GM19372 (cell line): ENCODE results near the gene MAD1L1.

ENCODE experiments used
- ATAC-seq: cut with Tn5 transposase; IDR thresholded peaks from one replicate; pipeline ENCODE4 v1.9.1; 2021; ENCODE audit warnings: mild to moderate bottlenecking, low read depth, moderate library complexity; ENCODE audit not compliant: unreplicated experiment

Gene MAD1L1

DNA sequence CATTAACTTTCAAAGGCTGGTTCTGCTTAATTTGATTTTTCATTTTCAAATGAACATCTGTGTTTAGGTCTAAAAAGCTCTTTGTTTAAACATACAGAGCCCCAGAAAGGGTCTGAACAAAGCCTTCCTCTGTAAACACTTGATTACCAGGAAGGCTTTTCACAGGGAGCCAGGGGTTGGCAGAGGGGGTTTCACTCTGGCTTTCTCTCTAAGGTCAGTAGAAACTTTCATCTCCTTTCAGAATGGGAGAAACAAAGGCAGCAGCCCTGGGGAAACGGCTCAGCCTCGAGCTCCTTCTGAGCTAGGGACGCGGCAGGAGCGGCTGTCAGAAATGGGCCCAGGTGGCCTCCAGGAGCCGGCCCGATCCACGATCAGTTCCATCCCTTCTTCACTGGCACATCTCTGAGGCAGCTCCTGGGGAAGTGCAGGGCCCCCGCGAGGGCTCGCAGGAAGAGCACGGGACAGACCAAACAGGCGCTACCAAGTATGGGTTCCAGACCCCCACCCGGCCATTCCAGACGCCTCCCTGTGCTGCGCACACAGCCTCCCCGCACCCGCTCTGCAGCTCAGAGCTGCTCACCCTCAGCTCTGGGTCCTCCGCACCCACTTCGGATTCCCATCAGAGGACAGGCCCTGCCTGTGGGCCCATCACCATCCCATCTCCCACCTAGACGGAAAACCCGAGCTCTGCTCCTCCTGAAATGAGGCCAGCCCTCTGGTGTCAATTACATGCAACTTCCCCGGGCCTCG, 124.1 kb downstream of the MAD1L1 start:
- ATAC-seq = no peak

DNA sequence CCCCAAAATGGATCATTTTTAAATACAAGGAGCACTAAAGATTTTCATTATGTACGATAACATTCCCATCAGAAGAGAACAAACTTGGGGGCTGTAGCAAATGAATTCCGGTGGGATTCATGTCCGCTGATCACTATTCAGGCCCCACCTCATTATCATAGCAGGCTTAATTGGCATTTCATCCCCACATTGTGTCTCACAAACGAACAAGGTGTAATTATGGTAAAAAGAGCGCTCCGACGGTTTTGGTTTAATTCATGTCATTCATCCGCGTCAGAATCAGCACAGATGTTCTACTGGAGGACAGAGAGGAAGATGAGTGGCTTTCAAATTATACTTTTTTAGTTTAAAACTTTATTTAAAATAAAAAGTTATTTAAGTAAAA, 124.7 kb downstream of the MAD1L1 start:
- no peak for ATAC-seq

DNA sequence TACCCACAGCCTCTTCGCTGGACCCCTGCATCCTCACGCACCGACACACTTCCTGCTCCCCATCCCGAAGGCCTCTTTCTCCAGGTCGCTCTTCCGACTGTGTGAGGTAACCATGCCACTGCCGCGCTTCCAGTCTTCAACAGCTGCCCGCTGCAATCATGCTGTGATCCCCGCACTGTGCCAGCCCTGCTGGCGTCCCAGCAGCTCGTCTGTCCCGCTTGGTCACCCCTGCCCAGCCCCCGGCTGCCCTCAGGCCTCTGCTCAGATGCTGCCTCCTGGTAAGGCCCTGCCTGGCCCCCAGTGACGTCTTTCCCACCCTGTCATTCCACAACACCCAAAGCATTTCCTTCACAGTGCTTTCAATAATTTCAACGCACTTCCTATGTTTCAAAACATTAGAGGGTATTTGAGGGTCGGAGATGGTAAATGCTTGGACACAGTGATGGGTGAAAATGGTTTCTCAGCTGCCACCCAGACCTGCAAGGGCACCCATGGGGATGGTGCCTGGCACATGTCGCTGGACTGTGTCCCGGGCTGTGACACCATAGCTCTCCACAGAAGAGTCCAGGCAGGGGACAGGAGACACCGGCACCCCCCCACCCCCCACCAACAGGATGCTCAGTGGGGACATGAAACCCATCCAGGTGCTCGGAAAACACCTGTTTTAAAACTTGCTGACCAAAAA, 125.2 kb downstream of the MAD1L1 start:
- no peak for ATAC-seq

DNA sequence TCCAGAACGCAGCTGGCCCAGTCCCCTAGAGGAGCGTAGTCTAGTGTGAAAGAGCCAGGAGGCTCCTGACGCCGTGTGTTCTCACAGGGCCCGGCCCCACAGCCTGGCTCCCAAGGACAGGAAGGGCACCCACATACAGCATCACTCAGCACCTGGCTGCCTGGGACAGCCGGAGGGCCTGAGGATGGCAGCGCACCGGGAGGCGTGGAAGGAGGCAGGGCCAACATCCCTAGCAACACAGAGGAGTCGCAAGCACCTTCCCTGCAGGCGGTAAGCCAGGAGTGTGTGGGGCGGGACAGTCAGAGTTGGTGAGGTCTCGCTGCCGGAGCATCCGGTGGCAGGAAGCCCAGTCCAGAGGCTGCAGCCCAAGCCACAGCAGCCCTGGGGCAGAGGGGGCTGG, 125.8 kb downstream of the MAD1L1 start:
- ATAC-seq = no peak

DNA sequence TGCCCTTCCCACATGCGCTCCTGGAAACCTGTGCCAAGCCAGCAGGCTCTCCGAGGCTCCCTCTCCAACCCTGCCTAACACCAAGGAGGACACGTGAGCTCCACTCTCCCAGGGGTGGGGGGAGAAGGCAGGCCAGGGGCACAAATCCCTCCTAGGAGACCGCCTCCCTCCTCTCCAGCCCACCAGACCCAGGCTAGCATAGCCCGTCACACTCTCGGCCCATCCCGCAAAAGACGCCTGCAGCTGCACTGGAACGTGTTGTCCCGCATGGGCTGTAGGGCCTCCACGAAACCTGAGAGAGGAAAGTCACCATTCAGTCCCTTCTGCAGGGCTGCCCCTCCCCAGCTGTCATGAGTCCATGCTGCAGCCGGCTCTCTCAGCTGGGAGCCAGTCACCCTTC, 126.3 kb downstream of the MAD1L1 start:
- ATAC-seq = no peak

DNA sequence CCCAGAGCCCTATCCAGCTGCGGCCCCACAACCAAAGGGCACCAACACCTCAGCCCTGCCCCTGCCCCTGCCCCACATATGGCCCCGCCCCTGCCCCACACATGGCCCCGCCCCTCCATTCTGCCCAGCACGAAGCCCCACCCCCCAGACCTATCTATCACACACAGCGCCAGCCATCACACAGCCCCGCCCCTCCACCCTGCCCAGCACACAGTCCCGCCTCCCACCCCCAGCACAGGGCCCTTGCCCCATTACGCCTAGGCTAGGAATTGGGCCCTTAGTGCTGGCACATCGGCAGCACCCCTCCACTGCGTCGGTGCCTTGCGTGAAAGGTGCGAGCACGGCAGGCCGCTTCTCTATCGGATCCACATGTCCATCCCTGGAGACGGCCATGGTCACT, 126.8 kb downstream of the MAD1L1 start:
- no peak for ATAC-seq

DNA sequence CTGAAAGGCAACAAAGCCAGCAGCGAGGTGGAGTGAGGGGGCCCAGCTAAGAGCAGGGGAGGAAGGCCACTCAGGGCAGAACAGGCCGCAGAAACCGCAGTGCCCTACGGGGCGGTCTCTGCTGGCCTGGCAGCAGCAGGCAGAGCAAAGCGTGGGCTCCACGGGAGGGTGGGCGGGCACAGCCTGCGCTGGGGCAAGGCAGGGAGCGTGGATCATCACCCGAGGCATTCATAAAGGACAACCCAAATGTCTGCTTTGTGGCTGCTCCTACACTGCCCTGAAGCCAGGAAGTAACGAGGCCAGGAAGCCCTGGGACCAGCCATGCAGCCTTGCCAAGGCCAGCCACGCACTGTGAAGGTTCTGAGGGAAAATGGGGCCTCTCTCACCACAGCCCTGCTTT, 127.5 kb downstream of the MAD1L1 start:
- no peak for ATAC-seq

DNA sequence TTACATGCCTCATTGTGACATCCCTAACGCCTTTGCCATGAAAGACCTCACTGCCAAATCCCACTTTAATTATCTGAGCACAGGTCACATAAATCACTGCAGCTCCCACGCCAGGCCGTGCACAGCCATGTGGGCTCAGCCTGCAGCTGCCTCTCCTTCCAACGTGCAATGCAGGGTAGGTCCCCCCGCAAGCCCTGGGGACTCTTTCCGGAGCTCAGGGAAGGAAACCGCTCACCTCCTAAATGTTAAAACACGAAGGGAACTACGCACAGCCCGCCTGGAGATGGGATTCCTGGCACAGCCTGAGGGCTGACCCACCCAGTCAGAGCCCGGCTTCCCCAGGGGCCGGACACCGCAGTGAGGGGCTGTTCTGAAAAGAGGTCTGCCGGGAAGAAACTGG, 128.0 kb downstream of the MAD1L1 start:
- ATAC-seq = no peak

DNA sequence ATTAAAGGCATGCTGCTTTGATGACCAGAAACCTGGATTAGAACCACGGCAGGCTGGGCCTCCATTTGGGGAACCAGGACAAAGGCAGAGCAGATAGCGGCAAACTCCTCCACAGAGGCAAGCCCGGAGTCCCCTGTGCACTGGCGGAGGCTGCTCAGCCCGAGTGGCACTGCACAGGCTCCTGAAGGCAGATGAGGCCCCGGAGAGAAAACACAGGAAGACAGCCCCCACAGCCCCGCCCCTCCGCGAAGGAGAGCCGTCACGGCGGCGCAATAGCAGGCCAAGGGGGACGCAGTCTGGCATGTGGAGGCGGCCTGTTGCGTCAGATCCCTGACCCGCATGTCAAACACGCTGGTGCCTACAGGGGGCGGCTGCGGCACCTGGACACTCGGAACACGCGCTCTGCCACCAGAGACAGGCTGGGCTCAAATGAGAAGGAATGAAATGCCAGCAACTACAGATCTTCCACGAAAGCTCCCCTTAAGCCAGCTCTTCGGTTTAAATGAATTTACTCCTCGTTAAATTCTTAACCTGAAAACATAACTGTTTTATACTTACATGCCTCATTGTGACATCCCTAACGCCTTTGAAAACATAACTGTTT, 128.5 kb downstream of the MAD1L1 start:
- ATAC-seq = peak; percentile 61

DNA sequence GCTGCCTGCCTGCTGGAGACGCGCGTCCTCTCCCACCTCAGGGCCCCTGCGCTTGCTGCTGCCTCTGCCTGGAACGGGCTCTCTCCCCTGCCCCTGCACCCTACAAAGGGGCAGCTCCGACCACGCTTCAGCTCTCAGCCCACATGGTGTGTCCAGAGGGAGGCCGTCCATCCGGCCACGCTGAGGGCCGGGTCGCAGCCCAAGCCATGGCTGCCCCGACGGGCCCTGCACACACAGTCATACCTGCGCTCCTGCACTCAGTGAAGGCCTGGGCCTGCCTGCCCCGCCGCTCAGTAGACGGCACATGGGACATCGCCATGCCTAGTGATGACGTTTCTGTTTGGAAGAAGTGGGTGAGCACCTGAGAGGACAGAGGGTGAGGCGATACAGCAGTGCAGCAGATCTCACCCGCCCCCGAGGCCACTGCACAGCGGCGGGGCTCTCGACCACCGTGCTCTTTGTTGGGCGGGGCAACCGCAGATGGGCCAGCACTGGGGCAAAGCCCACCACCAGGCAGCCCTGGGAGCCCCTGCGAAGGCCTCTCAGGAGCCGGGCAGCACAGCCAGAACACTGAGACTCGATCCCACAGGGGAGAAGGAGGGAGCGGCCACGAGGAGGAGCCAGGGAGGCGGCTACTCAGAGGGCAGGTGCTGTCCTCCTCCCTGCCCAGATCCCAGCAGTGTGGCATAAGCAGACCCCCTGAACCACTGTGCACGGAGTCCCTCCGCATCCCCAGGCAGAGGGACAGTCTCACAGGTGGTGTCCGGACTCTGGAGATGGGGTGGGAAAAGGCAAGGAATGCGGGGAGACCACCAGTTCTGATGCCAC, 129.5 kb downstream of the MAD1L1 start:
- ATAC-seq = no peak

DNA sequence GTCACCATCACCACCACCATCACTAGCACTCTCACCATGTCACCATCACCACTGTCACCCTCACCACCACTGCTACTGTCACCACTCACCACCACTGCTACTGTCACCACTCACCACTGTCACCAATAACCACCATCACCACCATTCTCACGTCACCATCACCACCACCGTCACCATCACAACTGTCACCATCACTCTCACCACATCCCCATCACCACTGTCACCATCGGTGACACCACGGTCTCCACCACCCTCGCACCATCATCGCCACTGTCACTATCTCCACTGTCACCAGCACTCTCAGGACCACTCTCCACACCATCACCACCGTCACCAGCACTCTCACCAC, 130.4 kb downstream of the MAD1L1 start:
- ATAC-seq = no peak

DNA sequence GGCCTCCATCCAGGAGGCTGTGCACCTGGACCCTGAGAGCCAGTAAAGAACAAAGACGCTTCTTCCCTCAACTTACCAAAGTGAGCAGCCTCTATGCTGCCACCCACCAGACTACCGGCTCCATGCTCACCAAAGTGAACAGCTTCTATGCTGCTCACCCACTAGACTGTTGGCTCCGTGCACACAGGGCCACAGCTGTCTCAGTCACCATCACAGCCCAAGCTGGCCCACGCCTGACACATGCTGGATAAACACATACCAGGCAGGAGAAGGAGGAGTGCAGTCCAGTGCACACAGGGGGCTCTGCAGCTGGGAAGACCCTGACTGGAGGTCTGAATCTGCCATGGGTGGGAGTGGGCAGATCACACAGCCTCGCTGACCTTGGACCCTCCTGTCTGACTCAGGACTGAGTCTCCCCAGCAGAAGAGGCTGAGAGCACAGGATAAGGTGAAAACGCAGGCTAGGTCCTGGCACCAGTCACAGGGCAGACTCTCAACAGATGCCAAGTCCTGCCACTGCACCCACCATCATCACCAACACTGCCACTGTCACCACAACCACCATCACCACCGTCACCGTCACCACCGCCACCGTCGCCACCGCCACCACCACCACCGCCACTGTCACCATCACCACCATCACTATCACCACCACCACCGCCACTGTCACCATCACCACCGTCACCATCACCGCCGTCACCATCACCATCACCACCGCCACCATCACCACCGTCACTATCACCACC, 130.9 kb downstream of the MAD1L1 start:
- ATAC-seq = no peak

DNA sequence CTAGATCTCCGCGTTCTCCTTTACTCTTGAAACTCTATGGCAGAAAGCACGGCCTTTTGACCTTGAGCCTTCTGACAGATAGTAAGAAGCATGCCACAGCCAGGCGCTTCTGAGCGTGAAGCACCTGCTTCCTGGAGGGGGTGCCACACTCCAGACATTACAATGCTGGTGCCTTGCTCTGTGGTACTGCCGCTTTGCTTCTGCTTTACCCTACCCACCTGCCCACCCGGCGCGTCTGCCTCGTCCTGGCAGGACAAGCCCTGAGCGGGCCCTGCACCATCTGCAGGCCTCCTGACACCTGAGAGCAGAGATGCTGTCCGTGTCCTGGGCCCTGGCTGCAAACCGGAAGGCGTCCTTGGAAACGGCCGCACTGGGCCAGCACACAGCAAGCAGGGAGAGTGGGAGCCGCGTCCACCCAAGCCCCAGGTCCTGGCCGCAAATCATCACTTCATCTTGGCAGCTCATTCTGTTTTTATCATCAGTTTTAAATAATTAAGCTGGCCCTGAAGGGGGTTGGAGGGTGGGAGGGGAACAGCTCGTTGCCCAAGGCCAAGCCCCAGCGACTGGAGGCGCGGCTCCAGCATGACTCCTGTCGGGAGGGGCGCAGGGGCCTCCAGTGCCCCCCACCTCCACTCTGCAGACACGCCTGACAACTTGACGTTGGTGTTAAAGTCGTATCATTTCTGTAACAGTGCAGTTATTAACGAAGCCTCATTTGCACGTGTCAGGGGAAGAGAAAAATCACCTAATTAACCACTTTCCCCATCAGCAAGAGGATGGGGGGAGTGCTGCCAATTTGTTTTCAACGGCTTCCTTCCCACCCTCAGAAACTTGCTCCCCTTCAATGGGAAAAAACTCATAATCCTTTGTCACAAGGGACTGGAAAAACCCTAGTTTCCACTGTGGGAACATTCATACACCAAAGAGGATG, 132.2 kb downstream of the MAD1L1 start:
- ATAC-seq = no peak

DNA sequence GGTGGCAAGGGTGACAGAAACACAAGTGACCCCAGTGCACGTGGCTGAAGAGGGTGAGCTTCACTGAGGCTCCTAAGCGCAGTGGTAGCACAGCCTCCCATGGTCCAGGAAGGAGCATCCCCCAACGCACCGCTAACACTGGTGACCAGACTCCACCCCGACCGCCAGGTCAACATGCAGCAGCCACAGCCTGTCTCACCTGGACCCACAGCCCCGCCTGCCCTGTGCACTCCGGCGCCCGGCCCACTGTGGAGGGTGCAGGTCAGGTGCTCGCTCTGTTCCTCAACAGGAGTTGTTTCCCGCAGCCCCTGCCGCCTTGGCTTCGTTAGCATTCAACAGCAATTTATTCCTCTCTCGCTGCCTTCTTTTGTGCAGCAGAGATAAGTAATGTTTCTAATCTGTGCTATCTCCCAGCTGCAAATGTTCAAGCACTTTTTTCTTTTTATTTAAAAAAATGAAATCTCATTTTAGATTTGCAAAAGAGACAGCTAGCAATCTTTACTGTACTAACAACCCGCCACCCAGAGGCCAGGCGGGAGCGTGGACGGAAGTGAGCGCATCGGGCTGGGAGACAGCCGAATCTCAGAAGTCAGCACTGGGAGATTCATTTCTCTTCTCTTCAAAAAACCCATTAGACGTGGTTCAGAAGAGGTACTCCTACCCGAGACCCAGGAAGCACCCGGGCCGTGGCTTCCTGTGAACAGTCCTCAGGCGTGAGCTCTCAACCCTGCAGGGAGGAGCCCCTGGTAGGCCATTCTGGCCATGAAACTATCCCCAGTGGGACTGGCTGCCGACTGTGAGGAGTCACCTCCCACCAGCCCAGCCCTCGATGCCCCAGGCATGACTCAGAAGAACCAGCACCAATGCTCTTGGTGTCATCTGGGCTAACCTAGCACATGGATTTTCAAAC, 133.4 kb downstream of the MAD1L1 start:
- ATAC-seq = no peak

DNA sequence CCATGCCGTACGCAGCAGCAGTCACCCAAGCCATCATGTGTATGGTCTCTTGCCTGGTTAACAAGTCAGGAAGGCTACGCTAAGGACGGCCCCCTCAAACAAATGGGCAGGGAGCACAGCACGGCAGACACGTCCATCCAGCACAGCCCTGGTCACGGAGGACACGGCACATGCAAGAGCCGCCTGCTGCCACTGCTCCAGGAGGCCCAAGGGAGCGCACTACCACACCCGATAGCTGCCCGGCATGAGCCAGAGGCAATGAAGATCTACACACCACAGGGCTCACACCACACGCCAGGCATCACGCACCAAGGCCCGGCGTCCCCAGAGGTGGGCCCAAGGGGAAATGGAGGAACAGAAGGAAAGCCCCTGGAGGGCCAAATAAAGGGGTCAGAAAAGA, 134.2 kb downstream of the MAD1L1 start:
- ATAC-seq = no peak

DNA sequence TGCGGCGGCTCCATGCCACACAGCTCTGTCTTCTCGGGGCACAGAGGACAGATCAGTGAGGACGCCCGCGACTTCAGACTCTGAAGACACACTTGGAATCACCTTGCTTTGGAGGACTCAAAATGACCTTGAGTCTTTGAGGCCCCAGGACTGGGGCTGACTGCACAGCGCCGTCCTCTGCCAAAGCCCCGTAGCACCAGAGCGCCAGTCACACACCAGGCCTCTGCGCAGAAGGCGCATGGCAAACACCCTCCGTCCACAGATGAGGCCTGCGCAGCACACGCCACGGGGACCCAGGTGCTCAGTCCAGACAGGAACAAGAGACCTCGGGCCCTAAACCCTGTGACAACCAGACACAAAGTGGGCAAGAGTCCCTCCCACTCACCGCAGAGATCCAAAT, 134.7 kb downstream of the MAD1L1 start:
- no peak for ATAC-seq

DNA sequence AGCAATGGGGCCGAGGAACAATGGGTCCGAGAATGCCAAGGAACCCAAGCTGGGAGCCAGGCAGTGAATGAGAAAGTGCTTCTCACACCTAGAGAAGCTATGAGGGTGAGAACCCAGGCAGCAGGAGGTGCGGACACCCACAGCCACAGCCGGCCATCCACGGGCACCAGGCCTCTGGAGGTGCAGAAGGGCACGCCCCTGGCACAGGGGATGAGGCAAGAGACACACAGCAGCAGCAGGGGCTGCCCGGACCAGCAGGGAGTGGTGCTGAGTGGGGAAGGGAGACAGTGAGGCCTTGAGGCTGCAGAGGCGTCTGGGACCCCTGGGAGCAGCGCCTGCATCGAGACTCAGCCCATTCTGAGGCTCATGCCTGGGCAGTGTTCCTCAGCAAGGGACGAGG, 135.3 kb downstream of the MAD1L1 start:
- ATAC-seq = no peak

DNA sequence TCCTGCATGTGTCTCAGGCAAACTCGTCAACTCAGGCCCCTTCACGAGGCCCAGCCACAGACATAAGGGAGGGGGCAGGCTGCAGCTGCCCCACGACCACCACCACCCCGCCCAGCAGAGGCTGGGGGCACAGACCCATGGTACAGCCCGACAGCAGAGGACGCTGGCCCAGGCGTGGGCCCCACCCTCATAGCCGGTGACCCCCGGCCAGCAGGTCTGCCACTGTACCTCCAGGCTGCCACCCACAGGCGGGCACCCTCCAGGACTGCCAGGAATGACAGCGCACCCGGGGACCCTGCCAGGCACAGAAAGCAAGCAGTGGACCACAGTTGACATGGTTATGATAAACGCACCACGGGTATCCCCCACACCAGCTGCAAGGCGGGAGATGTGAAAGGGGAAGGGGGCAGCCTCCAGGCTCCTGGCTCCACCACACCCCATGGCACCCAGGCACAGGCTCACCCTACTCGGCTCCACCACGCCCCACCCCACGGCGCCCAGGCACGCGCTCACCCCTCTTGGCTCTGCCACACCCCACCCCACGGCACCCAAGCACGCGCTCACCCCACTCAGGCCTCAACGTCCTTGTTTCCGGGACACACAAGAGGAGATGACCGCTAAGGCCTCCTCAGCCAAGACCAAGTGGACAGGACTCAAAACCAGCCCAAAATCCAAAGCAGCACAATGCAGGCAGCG, 135.9 kb downstream of the MAD1L1 start:
- no peak for ATAC-seq
